Uterus (tissue), 2 donors: ENCODE data around the gene GIT1.

Experiments
- CTCF ChIP-seq, 4 experiments: fragments of 200-600 bp in 2 of 4; fragments of 450-650 bp in 2 of 4; sonication (generic) in 2 of 4; IDR thresholded peaks; one replicate each; pipeline ENCODE4 v1.5.1; 2016 to 2019; ENCODE audit warnings: antibody characterized with exemption in 4 of 4, mild to moderate bottlenecking in 2 of 4, moderate library complexity in 1 of 4
- POLR2A ChIP-seq, 2 donors: fragments of 450-650 bp; IDR thresholded peaks; one replicate each; pipeline ENCODE4 v1.6.1; 2016; ENCODE audit warnings: antibody characterized with exemption in 2 of 2, mild to moderate bottlenecking in 1 of 2, moderate library complexity in 1 of 2

GRCh38 chr17:29574732-29575510 lies 14.5 kb downstream of the GIT1 start:
- no peak for TF ChIP-seq CTCF (IDR thresholded peaks at IDR 0.05)
- TF ChIP-seq POLR2A (IDR thresholded peaks at IDR 0.05): no peak
